PFSK-1 (cell line): ENCODE data around the gene KBTBD8.

ENCODE experiments used
- FOXP2 ChIP-seq: optimal IDR thresholded peaks from 2 replicates; pipeline ENCODE3; 2011; ENCODE audit warnings: borderline replicate concordance, control low read depth, inconsistent platforms; ENCODE audit not compliant: insufficient read depth; ENCODE audit errors: extremely low read length, extremely low read depth
- POLR2AphosphoS5 ChIP-seq: IDR thresholded peaks from 2 replicates; pipeline ENCODE4 v1.6.1; 2012; ENCODE audit warnings: low read depth, mild to moderate bottlenecking, control low read depth, low read length, moderate library complexity
- REST ChIP-seq, 2 experiments: IDR thresholded peaks; 2 replicates each; pipeline versions ENCODE4 v1.6.1 to v1.8.0; 2011 to 2012; ENCODE audit warnings: low read depth in 2 of 2, low read length in 2 of 2, control low read depth in 1 of 2, inconsistent platforms in 1 of 2, mild to moderate bottlenecking in 1 of 2, moderate library complexity in 1 of 2; ENCODE audit not compliant: insufficient read depth in 1 of 2
- SIN3A ChIP-seq: IDR thresholded peaks from 2 replicates; pipeline ENCODE4 v1.6.1; 2012; ENCODE audit warnings: mild to moderate bottlenecking, low read length, moderate library complexity, borderline replicate concordance; ENCODE audit not compliant: insufficient read depth
- TAF1 ChIP-seq: IDR thresholded peaks from 2 replicates; pipeline ENCODE4 v1.6.1; 2012; ENCODE audit warnings: low read length, control low read depth, borderline replicate concordance; ENCODE audit not compliant: insufficient read depth

The KBTBD8 gene

GRCh38 chr3:67018105-67018788, 20.1 kb downstream of the KBTBD8 start:
- no peak for TF ChIP-seq SIN3A
- TF ChIP-seq REST (IDR thresholded peaks at IDR 0.05; ENCODE audit: insufficient read depth in 1 of 2, low read depth in 2 of 2, low read length in 2 of 2), result no peak
- TF ChIP-seq FOXP2, result no peak
- no peak for TF ChIP-seq TAF1
- TF ChIP-seq POLR2AphosphoS5, result no peak

- TF ChIP-seq FOXP2 (no peak), POLR2AphosphoS5 (no peak), TAF1 (no peak), REST (IDR thresholded peaks at IDR 0.05; ENCODE audit: insufficient read depth in 1 of 2, low read depth in 2 of 2, low read length in 2 of 2) (no peak), SIN3A (no peak)
These were observed 20.9 kb downstream of the KBTBD8 start for GRCh38 chr3:67018789-67019526.

- no peak for TF ChIP-seq SIN3A
- TF ChIP-seq POLR2AphosphoS5, result no peak
- TF ChIP-seq TAF1, result no peak
- TF ChIP-seq FOXP2, result no peak
- no peak for TF ChIP-seq REST (IDR thresholded peaks at IDR 0.05; ENCODE audit: insufficient read depth in 1 of 2, low read depth in 2 of 2, low read length in 2 of 2)
These were observed 30.1 kb downstream of the KBTBD8 start for GRCh38 chr3:67028001-67028784.

- no peak for TF ChIP-seq POLR2AphosphoS5
- TF ChIP-seq REST (IDR thresholded peaks at IDR 0.05; ENCODE audit: insufficient read depth in 1 of 2, low read depth in 2 of 2, low read length in 2 of 2), result no peak
- TF ChIP-seq FOXP2, result no peak
- no peak for TF ChIP-seq TAF1
- no peak for TF ChIP-seq SIN3A
These were observed 33.0 kb downstream of the KBTBD8 start for GRCh38 chr3:67030785-67031740.
